BJ (cell line): ENCODE measurements around the gene TOGARAM2. TPM values are rescaled to one million over a fixed set of nuclear protein-coding genes. Genes with fewer than 3 reads are reported as not detected.

Source experiments
- CTCF ChIA-PET: fragments of 350-600 bp; formaldehyde crosslinking; extraction: SDS; loops from one replicate; lab custom pipeline; 2021; ENCODE audit warnings: antibody characterized with exemption, inconsistent platforms; lab: Yijun Ruan, JAX
- POLR2A ChIA-PET: fragments of 300-600 bp; sonication (Branson Sonifier 250); formaldehyde crosslinking; extraction: SDS; loops from one replicate; lab custom pipeline; 2021; ENCODE audit warnings: antibody characterized with exemption; lab: Charles Lee
- DNase-seq: peaks from one replicate; pipeline ENCODE4 v3.0.0-alpha.2; 2011; ENCODE audit warnings: low read depth
- H3K27me3 ChIP-seq: 2 replicates; pipeline ENCODE4 v1.6.0; 2011; ENCODE audit warnings: low read length; ENCODE audit not compliant: control insufficient read depth, insufficient read depth
- H3K36me3 ChIP-seq: 2 replicates; pipeline ENCODE4 v1.5.1; 2011; ENCODE audit warnings: low read length; ENCODE audit not compliant: control insufficient read depth, insufficient read depth
- H3K4me3 ChIP-seq: 2 replicates; pipeline ENCODE4 v1.5.1; 2011; ENCODE audit warnings: low read depth, mild to moderate bottlenecking, control low read depth, low read length
- polyA plus RNA-seq: library from polyadenylated mRNA; depleted of rRNA; stranded (reverse); fragments of >200 nt; gene quantifications from 2 replicates; pipeline ENCODE4 v1.2.3, GENCODE V29; 2011
- TF ChIP-seq, protein P1 (sequence below): IDR thresholded peaks from 2 replicates; pipeline ENCODE4 v1.5.1; 2011; ENCODE audit warnings: low read depth, mild to moderate bottlenecking, control low read depth, inconsistent platforms, low read length, moderate library complexity; ENCODE audit not compliant: insufficient read depth

Gene TOGARAM2
- polyA plus RNA-seq, 1 experiment: 0.09 TPM

DNA sequence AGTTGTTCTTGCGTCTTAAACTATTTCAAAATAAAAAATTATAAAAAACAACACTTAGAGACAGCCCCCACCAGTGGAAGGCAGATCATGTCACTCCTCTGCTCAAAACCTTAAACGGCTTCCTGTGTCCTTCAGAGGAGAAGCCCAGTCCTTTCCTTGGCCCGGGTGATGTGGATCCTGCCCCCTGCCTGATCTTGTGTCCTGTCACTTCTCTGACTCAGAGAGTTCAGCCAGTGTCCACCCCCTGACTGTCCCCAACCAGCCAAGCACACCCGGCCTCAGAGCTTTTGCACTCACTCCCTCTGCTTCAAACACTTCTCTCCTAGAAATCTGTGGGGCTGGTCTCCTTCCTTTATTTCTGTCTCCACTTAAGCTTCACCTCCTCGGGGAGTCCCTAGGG lies 35.4 kb downstream of the TOGARAM2 start:
- H3K4me3 ChIP-seq: no peak overlapping the region
- TF ChIP-seq, protein P1, sequence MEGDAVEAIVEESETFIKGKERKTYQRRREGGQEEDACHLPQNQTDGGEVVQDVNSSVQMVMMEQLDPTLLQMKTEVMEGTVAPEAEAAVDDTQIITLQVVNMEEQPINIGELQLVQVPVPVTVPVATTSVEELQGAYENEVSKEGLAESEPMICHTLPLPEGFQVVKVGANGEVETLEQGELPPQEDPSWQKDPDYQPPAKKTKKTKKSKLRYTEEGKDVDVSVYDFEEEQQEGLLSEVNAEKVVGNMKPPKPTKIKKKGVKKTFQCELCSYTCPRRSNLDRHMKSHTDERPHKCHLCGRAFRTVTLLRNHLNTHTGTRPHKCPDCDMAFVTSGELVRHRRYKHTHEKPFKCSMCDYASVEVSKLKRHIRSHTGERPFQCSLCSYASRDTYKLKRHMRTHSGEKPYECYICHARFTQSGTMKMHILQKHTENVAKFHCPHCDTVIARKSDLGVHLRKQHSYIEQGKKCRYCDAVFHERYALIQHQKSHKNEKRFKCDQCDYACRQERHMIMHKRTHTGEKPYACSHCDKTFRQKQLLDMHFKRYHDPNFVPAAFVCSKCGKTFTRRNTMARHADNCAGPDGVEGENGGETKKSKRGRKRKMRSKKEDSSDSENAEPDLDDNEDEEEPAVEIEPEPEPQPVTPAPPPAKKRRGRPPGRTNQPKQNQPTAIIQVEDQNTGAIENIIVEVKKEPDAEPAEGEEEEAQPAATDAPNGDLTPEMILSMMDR: no peak
- no peaks in the 10 kb centered on the region for H3K36me3 ChIP-seq
- ChIA-PET CTCF (interaction anchor here (1.1 kb wide), 1 partner anchor 18 kb away, joined by 3 read pairs; no protein-coding TSS in a partner anchor), POLR2A (no interaction called here)
- no peaks in the 10 kb centered on the region for H3K27me3 ChIP-seq
- no peak for DNase-seq

DNA sequence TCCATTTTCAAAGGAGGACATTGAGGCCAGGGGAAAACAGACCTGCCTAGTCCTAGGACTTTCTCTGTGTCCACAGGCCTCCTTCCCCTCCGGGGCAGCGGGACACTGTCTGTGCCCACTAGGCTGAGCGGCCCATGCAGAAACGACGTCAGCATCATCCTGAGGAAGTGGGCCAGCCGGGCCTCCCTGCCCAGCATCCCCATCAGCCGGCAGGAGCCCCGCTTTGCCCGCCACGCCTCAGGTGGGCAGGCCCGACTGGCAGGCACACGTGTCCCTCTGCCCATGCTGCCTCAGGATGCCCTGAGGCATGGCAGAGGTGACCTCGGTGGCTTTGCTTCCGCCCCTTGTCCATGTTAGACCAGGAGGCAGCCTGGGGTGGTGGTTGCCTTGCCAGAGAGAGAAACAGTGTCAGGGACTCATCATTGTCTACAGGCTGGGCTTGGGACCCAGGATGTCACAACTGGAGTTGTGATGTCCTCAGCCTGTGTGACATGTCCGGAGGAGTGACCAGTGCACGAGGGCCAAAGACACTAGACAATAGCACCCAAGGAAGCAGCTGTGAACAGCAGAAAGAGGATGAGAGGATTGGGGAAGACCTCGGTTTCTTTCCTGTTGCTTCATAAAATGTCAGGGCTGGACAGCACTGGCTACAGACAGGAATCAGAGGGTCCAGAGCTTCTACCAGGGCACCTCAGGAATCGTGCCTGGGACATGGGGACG lies 36.8 kb downstream of the TOGARAM2 start:
- DNase-seq: no peak
- H3K36me3 ChIP-seq: no peaks in the 10 kb centered on the region
- TF ChIP-seq, protein P1: no peak
- no peak overlapping the region for H3K4me3 ChIP-seq
- ChIA-PET POLR2A (no interaction called here), CTCF (interaction anchor here (0.5 to 0.8 kb wide), 2 partner anchors 14 to 61 kb away, joined by 3 to 4 read pairs; no protein-coding TSS in a partner anchor)
- H3K27me3 ChIP-seq: no peaks in the 10 kb centered on the region

DNA sequence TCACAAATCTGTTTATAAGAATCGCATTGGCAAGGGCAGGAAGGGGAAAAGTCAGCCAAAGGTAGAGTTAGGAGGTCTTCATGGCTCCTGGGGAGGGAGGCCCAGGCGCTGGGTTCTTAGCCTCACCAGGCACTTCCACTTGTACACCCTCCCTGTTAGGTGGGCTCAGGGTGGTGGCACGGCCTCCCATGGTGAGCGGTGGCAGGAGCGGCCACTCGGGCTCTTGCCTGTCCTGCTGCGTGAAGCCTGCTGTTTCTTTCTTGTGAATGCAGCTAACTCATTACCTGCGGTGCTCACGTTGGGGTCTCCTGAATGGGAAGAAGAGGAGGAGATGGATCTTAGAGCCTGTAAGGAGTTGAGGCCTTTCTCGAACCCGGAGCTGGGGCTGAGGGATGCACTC lies 40.8 kb downstream of the TOGARAM2 start:
- no peak overlapping the region for H3K4me3 ChIP-seq
- POLR2A ChIA-PET: no interaction called here
- CTCF ChIA-PET: no interaction called here
- no peak for DNase-seq
- H3K36me3 ChIP-seq: no peaks in the 10 kb centered on the region
- TF ChIP-seq, protein P1: no peak
- no peaks in the 10 kb centered on the region for H3K27me3 ChIP-seq

DNA sequence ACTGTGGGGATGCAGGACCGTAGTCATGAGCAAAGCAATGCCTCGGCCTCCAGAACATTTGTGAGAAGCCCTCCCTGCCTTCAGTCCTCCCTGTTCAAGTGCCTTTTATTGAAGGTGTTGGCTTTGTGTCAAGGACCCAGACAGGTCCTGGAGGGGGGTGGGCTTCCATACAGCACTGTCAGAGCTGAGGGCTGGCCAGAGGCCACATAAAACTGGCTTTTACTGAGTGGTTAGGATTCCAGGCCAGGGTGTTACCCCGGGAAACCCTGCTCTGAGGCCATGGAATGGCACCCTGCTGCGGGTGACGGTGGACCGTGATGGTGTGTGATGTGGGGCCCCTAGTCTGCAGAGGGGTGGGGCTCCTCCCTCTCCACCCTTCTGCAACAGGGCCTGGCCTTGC lies 41.6 kb downstream of the TOGARAM2 start:
- TF ChIP-seq, protein P1: no peak
- Histone ChIP-seq H3K4me3 (no peak overlapping the region), H3K36me3 (no peaks in the 10 kb centered on the region), H3K27me3 (no peaks in the 10 kb centered on the region)
- ChIA-PET POLR2A (no interaction called here), CTCF (no interaction called here)
- no peak for DNase-seq

DNA sequence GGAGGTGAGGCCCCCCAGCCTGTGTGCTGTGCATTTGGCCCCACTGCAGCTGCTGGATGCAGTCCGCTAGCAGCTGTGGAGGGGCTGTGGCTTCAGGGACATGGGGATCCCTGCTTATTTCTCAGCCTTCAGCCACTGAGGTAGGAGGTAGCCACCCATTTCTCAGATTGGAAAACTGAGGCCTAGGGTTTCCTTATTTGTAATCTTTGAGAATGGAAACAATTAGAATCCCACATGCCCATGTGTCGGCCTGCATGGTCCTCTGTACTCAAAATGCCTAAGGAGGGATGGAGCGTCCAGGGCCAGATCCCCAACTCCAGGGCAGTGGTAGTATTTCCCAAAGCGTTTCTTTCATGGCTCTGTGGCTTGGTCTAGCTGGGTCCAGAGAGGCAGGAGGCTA lies 42.1 kb downstream of the TOGARAM2 start:
- POLR2A ChIA-PET: no interaction called here
- CTCF ChIA-PET: no interaction called here
- TF ChIP-seq, protein P1: no peak
- DNase-seq: no peak
- H3K36me3 ChIP-seq: no peaks in the 10 kb centered on the region
- no peaks in the 10 kb centered on the region for H3K27me3 ChIP-seq
- H3K4me3 ChIP-seq: no peak overlapping the region
